ENCODE results near the gene SLIT1. TPM values are rescaled to one million over a fixed set of nuclear protein-coding genes. Genes with fewer than 3 reads are reported as not detected.

Gene SLIT1
- total and polyA plus RNA-seq, 2 of the 8 experiments (the other 6 are each of a cell fraction or from before 2014, with no cell fraction given) = 0.70 to 0.88 TPM

DNA sequence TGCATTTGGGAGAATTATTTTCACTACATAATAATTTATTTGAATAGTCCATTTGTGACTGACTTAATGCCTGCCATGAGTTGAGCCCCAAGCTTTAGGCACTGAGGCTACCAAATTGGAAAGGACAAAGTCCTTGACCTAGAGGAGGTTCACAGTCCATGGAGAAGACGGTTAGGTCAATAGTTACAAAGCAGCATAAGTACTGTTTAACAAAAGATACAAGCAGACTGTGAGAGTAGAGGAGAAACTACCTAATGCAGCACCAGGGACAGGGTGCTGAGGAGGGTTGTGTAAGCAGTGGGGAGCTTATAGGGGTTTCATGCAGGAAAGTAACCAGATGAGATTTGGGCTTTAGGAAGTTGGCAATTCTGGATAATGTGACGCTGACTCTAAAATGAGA lies 214.4 kb downstream of the SLIT1 start:
- Histone ChIP-seq H3K36me3 (ENCODE audit: control insufficient read depth in 2 of 4, insufficient read depth in 4 of 4, low read length in 3 of 4) (no peaks in the 10 kb centered on the region), H3K4me3 (ENCODE audit: extremely low read depth in 1 of 4, insufficient read depth in 2 of 4, low read depth in 3 of 4, low read length in 4 of 4) (no peak overlapping the region), H4K5ac (ENCODE audit: insufficient read length, low read depth, low read length) (no peak overlapping the region), H4K91ac (replicated peaks; ENCODE audit: insufficient read length, low read length) (no peak overlapping the region), H2BK20ac (ENCODE audit: low read length) (no peak overlapping the region), H3K56ac (replicated peaks; ENCODE audit: insufficient read length, low read depth, low read length) (no peak overlapping the region), H3K23ac (ENCODE audit: insufficient read length) (no peak overlapping the region), H2BK120ac (replicated peaks; ENCODE audit: low read depth, low read length) (no peak overlapping the region), H3K27ac (ENCODE audit: low read depth, low read length) (no peak overlapping the region), H3K18ac (ENCODE audit: extremely low read depth, low read length) (no peak overlapping the region), H3K4me1 (replicated peaks in 1 of 4; ENCODE audit: control insufficient read depth in 3 of 4, insufficient read depth in 4 of 4, low read length in 3 of 4) (no peaks in the 10 kb centered on the region), H3K9me3 (ENCODE audit: insufficient read depth in 2 of 2, low read depth in 1 of 2, low read length in 1 of 2) (no peaks in the 10 kb centered on the region), H3K23me2 (ENCODE audit: low read depth, low read length) (no peaks in the 10 kb centered on the region), H3K79me2 (ENCODE audit: control insufficient read depth in 1 of 2, insufficient read depth in 2 of 2, low read length in 2 of 2) (no peaks in the 10 kb centered on the region), H3K4me2 (ENCODE audit: insufficient read depth in 1 of 2, low read depth in 2 of 2, low read length in 2 of 2) (no peak overlapping the region), H3K79me1 (ENCODE audit: low read depth, low read length) (no peaks in the 10 kb centered on the region), H2BK5ac (ENCODE audit: low read depth, low read length) (no peak overlapping the region), H3K27me3 (replicated peaks in 1 of 4; ENCODE audit: control insufficient read depth in 3 of 4, extremely low read depth in 1 of 4, insufficient read depth in 3 of 4, low read length in 3 of 4) (no peaks in the 10 kb centered on the region), H4K20me1 (replicated peaks in 1 of 2; ENCODE audit: control insufficient read depth in 1 of 2, insufficient read depth in 2 of 2, low read length in 2 of 2) (no peaks in the 10 kb centered on the region), H2AK5ac (ENCODE audit: low read depth, low read length) (no peak overlapping the region), H2BK15ac (ENCODE audit: low read length) (no peak overlapping the region), H2AFZ (ENCODE audit: low read length) (no peak overlapping the region), H2BK12ac (ENCODE audit: low read depth, low read length) (no peak overlapping the region), H3K14ac (ENCODE audit: insufficient read length) (no peak overlapping the region), H4K8ac (ENCODE audit: extremely low read depth, insufficient read depth, low read length) (no peak overlapping the region), H3K9ac (replicated peaks in 1 of 4; ENCODE audit: extremely low read depth in 1 of 4, low read depth in 3 of 4, low read length in 3 of 4) (no peak overlapping the region), H3K4ac (replicated peaks; ENCODE audit: insufficient read length, low read depth, low read length) (no peak overlapping the region)
- TF ChIP-seq NANOG (IDR thresholded peaks at IDR 0.05; ENCODE audit: insufficient read depth, low read depth, low read length, poor library complexity, severe bottlenecking) (no peak), POLR2A (IDR thresholded peaks at IDR 0.05; ENCODE audit: control extremely low read depth in 1 of 2, low read depth in 2 of 2, low read length in 2 of 2) (no peak), POLR2AphosphoS5 (IDR thresholded peaks at IDR 0.05; ENCODE audit: low read depth, low read length) (no peak), ZNF274 (IDR thresholded peaks at IDR 0.05; ENCODE audit: borderline replicate concordance, extremely low read depth, low read length) (no peak), BCL11A (IDR thresholded peaks at IDR 0.05; ENCODE audit: low read depth in 2 of 2, low read length in 2 of 2) (no peak), EZH2 (IDR thresholded peaks at IDR 0.05; ENCODE audit: low read depth, low read length, severe bottlenecking) (no peak), KDM4A (IDR thresholded peaks at IDR 0.05; ENCODE audit: low read depth, low read length, severe bottlenecking) (no peak), YY1 (IDR thresholded peaks at IDR 0.05; ENCODE audit: low read depth, low read length) (no peak)
- TF ChIP-seq, protein P1, sequence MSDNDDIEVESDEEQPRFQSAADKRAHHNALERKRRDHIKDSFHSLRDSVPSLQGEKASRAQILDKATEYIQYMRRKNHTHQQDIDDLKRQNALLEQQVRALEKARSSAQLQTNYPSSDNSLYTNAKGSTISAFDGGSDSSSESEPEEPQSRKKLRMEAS (IDR thresholded peaks at IDR 0.05) = no peak
- ChIA-PET CTCF (ENCODE audit: partially characterized antibody) (interaction anchor here (1.1 kb wide), 1 partner anchor 9 kb away, joined by 3 read pairs; no protein-coding TSS in a partner anchor), POLR2A (ENCODE audit: partially characterized antibody) (no interaction called here)
- FAIRE-seq = no peak
- DNase-seq (ENCODE audit: low read depth in 1 of 2, low spot score in 2 of 2) = no peak
- 92% methylated on average over 2 of the region's 2 CpGs; no CpG with 5 or more reads in 1 of the 2 experiments for WGBS, 2 experiments (ENCODE audit: extremely low coverage in 1 of 2, insufficient coverage in 1 of 2, insufficient read length in 1 of 2, insufficient replicate concordance in 2 of 2, low coverage in 1 of 2, low lambda C conversion rate in 2 of 2, missing lambda C conversion rate in 1 of 2)

Data from H1 (cell line).